ENCODE measurements around the gene GADL1.

The GADL1 gene

DNA sequence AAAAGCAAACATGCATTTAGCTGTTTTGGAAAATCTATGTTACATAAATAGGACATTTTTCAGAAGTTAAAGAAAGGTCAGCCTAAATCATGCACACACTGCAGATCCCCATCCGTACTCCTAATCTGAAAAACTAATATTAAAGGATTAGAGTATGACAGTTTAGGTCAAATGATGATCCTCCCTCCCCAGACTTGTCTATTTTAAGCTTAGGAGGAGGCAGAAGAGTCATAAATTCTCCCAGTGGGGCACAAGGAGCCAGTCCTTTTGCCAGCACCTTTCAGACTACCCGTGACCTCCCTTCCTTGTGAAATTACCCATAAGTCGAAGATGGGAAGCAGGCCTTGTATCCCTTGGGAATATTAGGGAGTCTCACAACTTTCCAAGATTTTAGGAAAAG lies 210.1 kb downstream of the GADL1 start:
- H3K4me3 ChIP-seq (replicated peaks; ENCODE audit: low read depth, low read length): no peak overlapping the region
- TF ChIP-seq, protein P1, sequence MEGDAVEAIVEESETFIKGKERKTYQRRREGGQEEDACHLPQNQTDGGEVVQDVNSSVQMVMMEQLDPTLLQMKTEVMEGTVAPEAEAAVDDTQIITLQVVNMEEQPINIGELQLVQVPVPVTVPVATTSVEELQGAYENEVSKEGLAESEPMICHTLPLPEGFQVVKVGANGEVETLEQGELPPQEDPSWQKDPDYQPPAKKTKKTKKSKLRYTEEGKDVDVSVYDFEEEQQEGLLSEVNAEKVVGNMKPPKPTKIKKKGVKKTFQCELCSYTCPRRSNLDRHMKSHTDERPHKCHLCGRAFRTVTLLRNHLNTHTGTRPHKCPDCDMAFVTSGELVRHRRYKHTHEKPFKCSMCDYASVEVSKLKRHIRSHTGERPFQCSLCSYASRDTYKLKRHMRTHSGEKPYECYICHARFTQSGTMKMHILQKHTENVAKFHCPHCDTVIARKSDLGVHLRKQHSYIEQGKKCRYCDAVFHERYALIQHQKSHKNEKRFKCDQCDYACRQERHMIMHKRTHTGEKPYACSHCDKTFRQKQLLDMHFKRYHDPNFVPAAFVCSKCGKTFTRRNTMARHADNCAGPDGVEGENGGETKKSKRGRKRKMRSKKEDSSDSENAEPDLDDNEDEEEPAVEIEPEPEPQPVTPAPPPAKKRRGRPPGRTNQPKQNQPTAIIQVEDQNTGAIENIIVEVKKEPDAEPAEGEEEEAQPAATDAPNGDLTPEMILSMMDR (IDR thresholded peaks at IDR 0.05; ENCODE audit: insufficient read depth, low read length, poor library complexity, severe bottlenecking): no peak
- no peak for DNase-seq (ENCODE audit: extremely low read depth, insufficient read length)
- no peaks in the 10 kb centered on the region; the same call in none of the 2 replicates for H3K27me3 ChIP-seq (replicated peaks; ENCODE audit: control insufficient read depth, insufficient read depth, low read length)
- H3K36me3 ChIP-seq (ENCODE audit: control insufficient read depth, insufficient read depth, low read length): no peaks in the 10 kb centered on the region

DNA sequence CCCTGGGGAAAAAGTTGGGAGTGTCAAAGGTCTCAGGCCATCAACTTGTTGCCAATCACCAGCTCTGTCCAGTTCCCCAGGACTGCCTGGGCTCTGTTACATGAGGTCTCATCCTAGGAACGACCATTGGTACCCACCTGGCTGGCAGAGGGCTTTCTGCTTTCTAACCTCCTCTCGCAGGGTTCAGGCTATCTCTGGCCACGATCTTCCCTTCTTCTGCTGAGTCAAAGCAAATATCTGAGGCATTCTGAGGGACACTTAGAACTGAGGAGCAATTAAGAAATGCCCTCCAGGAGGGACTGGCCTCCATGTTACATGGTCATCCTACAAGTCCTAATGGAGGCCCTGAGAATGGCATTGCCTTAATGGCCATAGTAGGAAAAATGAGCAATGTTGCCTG lies 210.7 kb downstream of the GADL1 start:
- no peaks in the 10 kb centered on the region for H3K36me3 ChIP-seq (ENCODE audit: control insufficient read depth, insufficient read depth, low read length)
- TF ChIP-seq, protein P1 (IDR thresholded peaks at IDR 0.05; ENCODE audit: insufficient read depth, low read length, poor library complexity, severe bottlenecking): no peak
- no peak for DNase-seq (ENCODE audit: extremely low read depth, insufficient read length)
- no peaks in the 10 kb centered on the region; the same call in none of the 2 replicates for H3K27me3 ChIP-seq (replicated peaks; ENCODE audit: control insufficient read depth, insufficient read depth, low read length)
- H3K4me3 ChIP-seq (replicated peaks; ENCODE audit: low read depth, low read length): no peak overlapping the region

DNA sequence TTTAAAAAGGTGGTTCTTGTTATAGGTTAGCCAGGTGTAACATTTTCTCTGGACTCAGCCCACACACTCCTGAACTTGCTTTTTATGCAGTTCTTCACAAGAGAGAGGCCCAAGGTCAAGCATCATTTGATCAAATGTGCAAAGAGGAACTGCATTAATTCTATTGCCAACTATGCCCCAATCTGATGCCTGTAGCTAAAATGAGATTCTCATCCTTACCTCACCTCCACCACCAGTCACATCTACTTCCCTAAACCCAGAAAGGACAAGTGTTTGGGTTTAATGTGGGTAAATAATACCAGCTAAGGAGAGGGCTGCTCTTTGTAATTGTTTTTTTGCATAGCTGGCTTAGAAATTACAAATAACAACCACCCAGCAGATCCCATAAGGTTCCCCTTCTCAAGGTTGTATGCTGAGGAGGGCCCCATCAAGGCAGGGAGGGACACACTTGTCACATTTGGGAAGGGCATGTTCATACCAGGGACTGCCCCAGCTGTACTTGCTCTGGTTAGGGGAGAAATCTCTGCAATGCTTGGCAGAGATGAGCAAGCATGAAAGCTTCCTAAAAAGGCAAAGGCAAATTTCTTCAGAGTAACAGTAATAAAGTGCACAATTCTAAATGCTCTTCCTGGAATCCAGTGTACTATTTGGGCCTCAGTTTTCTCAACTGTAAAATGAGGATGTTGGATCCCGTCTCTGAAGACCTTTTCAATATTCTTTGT lies 211.9 kb downstream of the GADL1 start:
- Histone ChIP-seq H3K4me3 (replicated peaks; ENCODE audit: low read depth, low read length) (no peak overlapping the region), H3K36me3 (ENCODE audit: control insufficient read depth, insufficient read depth, low read length) (no peaks in the 10 kb centered on the region), H3K27me3 (replicated peaks; ENCODE audit: control insufficient read depth, insufficient read depth, low read length) (no peaks in the 10 kb centered on the region; the same call in none of the 2 replicates)
- TF ChIP-seq, protein P1 (IDR thresholded peaks at IDR 0.05; ENCODE audit: insufficient read depth, low read length, poor library complexity, severe bottlenecking): no peak
- DNase-seq (ENCODE audit: extremely low read depth, insufficient read length): no peak

DNA sequence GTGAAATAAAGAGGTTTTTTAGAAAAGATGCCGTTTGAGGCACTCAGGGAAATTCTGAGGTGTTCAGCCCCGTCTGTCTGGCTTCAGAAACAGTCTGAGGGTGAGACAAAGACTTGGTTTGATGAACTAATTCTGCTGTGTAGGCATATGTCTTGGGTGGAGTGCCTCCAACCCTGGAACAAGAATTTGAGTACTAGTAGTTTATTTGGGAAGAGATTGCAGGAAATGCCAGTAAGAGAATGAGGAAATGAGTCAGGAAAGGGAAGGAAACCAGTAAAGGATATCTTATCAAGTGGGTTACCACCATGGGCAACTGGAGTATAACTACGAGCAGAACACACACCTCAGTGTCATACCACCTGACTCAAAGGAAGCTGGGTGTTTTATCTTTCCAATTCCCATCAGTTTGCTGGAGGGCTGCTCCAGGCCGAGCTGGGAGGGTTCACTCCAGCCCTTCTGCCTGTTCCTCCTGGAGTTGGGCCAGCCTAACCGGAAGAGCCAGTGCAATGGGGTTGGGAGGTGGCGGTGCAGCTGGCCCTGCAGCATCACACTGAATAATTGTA lies 212.7 kb downstream of the GADL1 start:
- H3K27me3 ChIP-seq (replicated peaks; ENCODE audit: control insufficient read depth, insufficient read depth, low read length): no peaks in the 10 kb centered on the region; the same call in none of the 2 replicates
- DNase-seq (ENCODE audit: extremely low read depth, insufficient read length): no peak
- H3K36me3 ChIP-seq (ENCODE audit: control insufficient read depth, insufficient read depth, low read length): no peaks in the 10 kb centered on the region
- TF ChIP-seq, protein P1 (IDR thresholded peaks at IDR 0.05; ENCODE audit: insufficient read depth, low read length, poor library complexity, severe bottlenecking): no peak
- no peak overlapping the region for H3K4me3 ChIP-seq (replicated peaks; ENCODE audit: low read depth, low read length)

DNA sequence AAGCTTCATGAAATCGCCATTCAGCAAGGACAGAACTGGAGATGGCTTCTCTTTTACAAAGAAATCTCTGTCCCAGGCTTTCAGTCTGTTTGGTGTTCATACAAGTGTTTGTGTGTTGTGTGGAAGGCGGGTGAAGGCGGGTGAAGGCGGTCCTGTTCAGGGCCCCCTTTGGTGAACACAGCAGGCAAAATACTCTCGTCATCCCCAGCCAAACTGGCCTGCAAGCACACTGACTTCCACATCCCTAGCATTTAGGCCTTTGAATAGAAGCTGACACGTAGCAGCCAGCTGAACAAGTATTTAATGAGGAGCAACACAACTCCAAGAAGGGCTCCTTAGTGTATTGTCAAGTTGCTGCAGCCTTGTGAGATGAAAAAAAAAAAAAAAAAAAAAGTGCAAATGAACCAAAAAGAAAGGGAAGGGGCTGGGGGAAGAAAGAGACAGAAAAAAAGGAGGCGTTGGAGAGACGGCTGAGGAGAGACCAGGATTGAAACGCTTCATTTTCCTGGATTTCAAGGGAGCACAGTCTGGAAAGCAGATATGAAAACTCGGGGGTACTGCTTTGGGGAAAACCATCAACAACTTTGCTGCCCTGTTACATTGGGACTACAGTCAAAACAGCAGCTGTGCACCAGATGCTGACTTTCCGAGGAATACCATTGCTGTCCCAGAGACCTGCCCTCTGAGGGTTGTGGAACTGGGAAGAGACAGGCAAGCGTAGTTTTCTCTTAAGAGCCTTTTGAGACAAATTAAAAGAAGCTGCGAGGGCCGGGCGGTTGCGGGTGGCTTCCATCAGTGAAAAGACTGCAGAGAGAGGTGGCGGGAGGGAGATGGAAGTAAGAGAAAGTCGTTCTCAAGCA lies 213.4 kb downstream of the GADL1 start:
- Histone ChIP-seq H3K27me3 (replicated peaks; ENCODE audit: control insufficient read depth, insufficient read depth, low read length) (no peaks in the 10 kb centered on the region; the same call in none of the 2 replicates), H3K36me3 (ENCODE audit: control insufficient read depth, insufficient read depth, low read length) (no peaks in the 10 kb centered on the region), H3K4me3 (replicated peaks; ENCODE audit: low read depth, low read length) (no peak overlapping the region)
- TF ChIP-seq, protein P1 (IDR thresholded peaks at IDR 0.05; ENCODE audit: insufficient read depth, low read length, poor library complexity, severe bottlenecking): no peak
- DNase-seq (ENCODE audit: extremely low read depth, insufficient read length): no peak
